K562 (cell line): Measurements from ENCODE around the gene ANO3. TPM values are rescaled to one million over a fixed set of nuclear protein-coding genes. Genes with fewer than 3 reads are reported as not detected.
A peak's percentile ranks its signal among the peaks of the same experiment; 100 is the strongest.

Source experiments
- ATAC-seq: fragments of 200-7000 bp; cut with Tn5 transposase; 3 replicates; pipeline ENCODE4 v1.9.1; 2020; ENCODE audit warnings: moderate library complexity
- BruUV-seq: library from RNA; stranded (reverse); fragments of 400-500 nt; replicated peaks from 2 replicates; lab custom pipeline; 2021; lab: Mats Ljungman, UMichigan
- CTCF ChIA-PET: fragments of 300-600 bp; formaldehyde crosslinking; extraction: SDS; loops from one replicate; lab custom pipeline; 2021; ENCODE audit warnings: low intra/inter-chr PET ratio; lab: Yijun Ruan, JAX
- POLR2A ChIA-PET: fragments of 300-600, 350-650 bp; sonication (Branson Sonifier 250); formaldehyde crosslinking; extraction: SDS; loops from one replicate; lab custom pipeline; 2021; ENCODE audit warnings: antibody characterized with exemption, inconsistent platforms; lab: Yijun Ruan, JAX
- DNase-seq, 4 experiments: peaks; one replicate each; pipeline versions ENCODE4 v3.0.0 to v3.0.0-alpha.2; 2011 to 2018; ENCODE audit warnings: low spot score in 3 of 4, mixed read lengths in 3 of 4; ENCODE audit errors: extremely low read depth in 1 of 4
- FAIRE-seq: peaks from 2 replicates; lab custom pipeline; 2011; peaks lifted over from hg19 to GRCh38; lab: Jason Lieb, UNC
- H2AFZ ChIP-seq: 2 replicates; pipeline ENCODE4 v1.6.0; 2011; ENCODE audit warnings: low read depth, low read length, control low read depth, inconsistent platforms
- H3K27ac ChIP-seq: fragments of 200-600 bp; 3 replicates; pipeline ENCODE4 v1.8.0; 2011; ENCODE audit warnings: low read depth, mild to moderate bottlenecking, control low read depth, inconsistent platforms, low read length, moderate library complexity, mixed read lengths; ENCODE audit errors: extremely low read depth
- H3K27me3 ChIP-seq, 2 experiments: fragments of 300-600 bp in 1 of 2; 2 replicates in 1 of 2; 3 replicates in 1 of 2; pipeline versions ENCODE4 v1.6.0 to v1.8.0; 2011; ENCODE audit warnings: inconsistent platforms in 2 of 2, low read length in 2 of 2, mild to moderate bottlenecking in 1 of 2, mixed read lengths in 1 of 2, moderate library complexity in 1 of 2; ENCODE audit not compliant: control insufficient read depth in 2 of 2, insufficient read depth in 2 of 2
- H3K36me3 ChIP-seq: fragments of 300-600 bp; 3 replicates; pipeline ENCODE4 v1.8.0; 2011; ENCODE audit warnings: mild to moderate bottlenecking, low read length, inconsistent platforms; ENCODE audit not compliant: control insufficient read depth, insufficient read depth
- H3K4me1 ChIP-seq, 2 experiments: fragments of 200-600 bp in 1 of 2; replicated peaks in 1 of 2; 2 replicates in 1 of 2; 3 replicates in 1 of 2; pipeline versions ENCODE4 v1.5.1 to v1.8.0; 2011; ENCODE audit warnings: inconsistent platforms in 2 of 2, low read length in 2 of 2, mild to moderate bottlenecking in 1 of 2, mixed read lengths in 1 of 2, moderate library complexity in 1 of 2; ENCODE audit not compliant: control insufficient read depth in 2 of 2, insufficient read depth in 2 of 2
- H3K4me2 ChIP-seq: 2 replicates; pipeline ENCODE4 v1.6.1; 2011; ENCODE audit warnings: low read length, control low read depth, inconsistent platforms, mixed read lengths; ENCODE audit not compliant: insufficient read depth
- H3K4me3 ChIP-seq: fragments of 200-600 bp; sonication (generic), shearing (Covaris generic); 2 replicates; pipeline ENCODE4 v1.5.1; 2016; ENCODE audit warnings: control low read depth, inconsistent platforms
- H3K79me2 ChIP-seq: fragments of 200-600 bp; 3 replicates; pipeline ENCODE4 v1.8.0; 2011; ENCODE audit warnings: low read length, inconsistent platforms; ENCODE audit not compliant: control insufficient read depth, insufficient read depth
- H3K9ac ChIP-seq, 2 experiments: 2 replicates each; pipeline versions ENCODE4 v1.6.0 to v1.6.1; 2011; ENCODE audit warnings: low read depth in 2 of 2, low read length in 2 of 2, control low read depth in 1 of 2, inconsistent platforms in 1 of 2, mild to moderate bottlenecking in 1 of 2, mixed read lengths in 1 of 2; ENCODE audit not compliant: insufficient read depth in 1 of 2
- H3K9me1 ChIP-seq: one replicate; pipeline ENCODE4 v1.6.0; 2011; ENCODE audit warnings: inconsistent platforms, mild to moderate bottlenecking, low read length, moderate library complexity; ENCODE audit not compliant: control insufficient read depth, insufficient read depth
- H3K9me3 ChIP-seq: replicated peaks from 2 replicates; pipeline ENCODE4 v1.5.1; 2011; ENCODE audit warnings: low read depth, low read length, inconsistent platforms; ENCODE audit not compliant: control insufficient read depth, insufficient read depth
- H4K20me1 ChIP-seq: replicated peaks from 2 replicates; pipeline ENCODE4 v1.6.1; 2011; ENCODE audit warnings: low read length, inconsistent platforms, mixed read lengths; ENCODE audit not compliant: control insufficient read depth, insufficient read depth
- C11orf30 ChIP-seq: fragments of 450-650 bp; IDR thresholded peaks from 2 replicates; pipeline ENCODE4 v1.6.1; 2016; ENCODE audit warnings: low read depth, mild to moderate bottlenecking
- CC2D1A ChIP-seq: fragments of 450-650 bp; IDR thresholded peaks from 2 replicates; pipeline ENCODE4 v1.6.1; 2017; ENCODE audit warnings: mild to moderate bottlenecking
- ETS2 ChIP-seq: IDR thresholded peaks from 2 replicates; pipeline ENCODE4 v1.6.1; 2016; ENCODE audit warnings: borderline replicate concordance, missing genetic modification characterization, mild to moderate bottlenecking, moderate library complexity, missing compliant biosample characterization; ENCODE audit not compliant: poor library complexity, severe bottlenecking
- MAFF ChIP-seq: IDR thresholded peaks from 2 replicates; pipeline ENCODE4 v1.6.1; 2012; ENCODE audit warnings: low read length, improper control_type of control experiment
- MAFG ChIP-seq: fragments of 450-650 bp; conservative IDR thresholded peaks from 2 replicates; pipeline ENCODE4 v1.6.1; 2016; ENCODE audit warnings: missing genetic modification characterization, missing compliant biosample characterization
- MAFK ChIP-seq: IDR thresholded peaks from 2 replicates; pipeline ENCODE4 v1.6.1; 2011; ENCODE audit warnings: low read length, improper control_type of control experiment
- POU5F1 ChIP-seq: fragments of 150-350 bp; IDR thresholded peaks from 2 replicates; pipeline ENCODE4 v1.6.1; 2014; ENCODE audit warnings: borderline replicate concordance, low read length, low read depth, mild to moderate bottlenecking; ENCODE audit not compliant: partially characterized antibody
- SIRT6 ChIP-seq: IDR thresholded peaks from one replicate; pipeline ENCODE4 v1.6.1; 2012; ENCODE audit warnings: low read depth, mild to moderate bottlenecking, control low read depth, inconsistent platforms, low read length, moderate library complexity
- SMARCA5 ChIP-seq: fragments of 450-650 bp; IDR thresholded peaks from 2 replicates; pipeline ENCODE4 v1.6.1; 2016
- TBP ChIP-seq: optimal IDR thresholded peaks from 2 replicates; pipeline ENCODE3; 2011; ENCODE audit warnings: low read depth, low read length, improper control_type of control experiment
- VEZF1 ChIP-seq: fragments of 200-800 bp; sonication (Bioruptor generic); IDR thresholded peaks from 2 replicates; pipeline ENCODE4 v1.6.1; 2017; ENCODE audit warnings: missing genetic modification characterization, missing compliant biosample characterization
- ZNF316 ChIP-seq: fragments of 450-650 bp; IDR thresholded peaks from 2 replicates; pipeline ENCODE4 v1.6.1; 2016
- WGBS: fragments of 100-300 bp; shearing (Covaris generic); methylation state at CpG from one replicate; pipeline ENCODE4 v1.1.6; 2016; ENCODE audit warnings: low coverage, mixed read lengths; ENCODE audit not compliant: insufficient coverage; ENCODE audit errors: missing lambda C conversion rate; 5-methylcytosine and 5-hydroxymethylcytosine counted together
- in situ Hi-C: fragments of 300-500 bp; cut with MboI; formaldehyde crosslinking; loops from 4 replicates; pipeline ENCODE4 v1.15.0; 2018; ENCODE audit warnings: inconsistent platforms, mixed read lengths
- intact Hi-C: fragments of 100-400 bp; cut with micrococcal nuclease; formaldehyde crosslinking; loops from 2 replicates; pipeline ENCODE4 v1.14.2; 2022
- polyA plus RNA-seq, 8 experiments: library from polyadenylated mRNA; depleted of rRNA in 4 of 8; stranded (reverse) in 5 of 8; unstranded in 3 of 8; fragments of >200 nt; fragmentation: Nextera tagmentation in 2 of 8; fragmentation: Illumina TruSeq in 1 of 8; extraction: Ambion mirVana in 2 of 8; extraction: Trizol in 1 of 8; gene quantifications; 2 replicates each; pipeline versions ENCODE4 v1.2.1 to v1.2.3, GENCODE V29; 2011 to 2014; ENCODE audit warnings: inconsistent platforms in 1 of 8, missing spikeins in 1 of 8
- total RNA-seq, 7 experiments: library from RNA; depleted of rRNA in 6 of 7; stranded (reverse); fragments of >200 nt in 6 of 7; fragmentation: Illumina TruSeq in 2 of 7; extraction: Trizol in 2 of 7; gene quantifications; 2 replicates each; pipeline versions ENCODE4 v1.2.1 to v1.2.3, GENCODE V29; 2011 to 2021; ENCODE audit warnings: low replicate concordance in 1 of 7

ANO3 gene
- total and polyA plus RNA-seq, 9 of the 15 experiments (the other 6 are each of a cell fraction or from before 2014, with no cell fraction given): 0.01 to 0.13 (median 0.04) TPM; not detected in 1

GRCh38 chr11:26442131-26442530 lies 110.2 kb downstream of the ANO3 start:
- no peak for DNase-seq
- no peak overlapping the region for H2AFZ ChIP-seq
- POLR2A ChIA-PET: no interaction called here
- H3K27me3 ChIP-seq: no peaks in the 10 kb centered on the region
- no TSS peak for BruUV-seq
- no peaks in the 10 kb centered on the region for H3K9me1 ChIP-seq
- no peaks in the 10 kb centered on the region for H3K36me3 ChIP-seq
- WGBS: 0% methylated on average over 2 of the region's 2 CpGs
- H3K9me3 ChIP-seq: no peaks in the 10 kb centered on the region
- CTCF ChIA-PET: no interaction called here
- in situ Hi-C loops: no loop called here
- no peak overlapping the region for H3K4me3 ChIP-seq
- H3K4me2 ChIP-seq: no peak overlapping the region
- H3K4me1 ChIP-seq: no peaks in the 10 kb centered on the region
- H3K27ac ChIP-seq: no peak overlapping the region
- H3K79me2 ChIP-seq: no peaks in the 10 kb centered on the region
- ATAC-seq: no peak
- no peak for TF ChIP-seq POU5F1
- TF ChIP-seq TBP: no peak
- TF ChIP-seq, all 486 proteins: peak for 0
- FAIRE-seq: no peak
- Histone ChIP-seq H4K20me1 (no peaks in the 10 kb centered on the region), H3K9ac (no peak overlapping the region)
- intact Hi-C loops: no loop called here

GRCh38 chr11:26443617-26444016 lies 111.7 kb downstream of the ANO3 start:
- no peak for FAIRE-seq

More at GRCh38 chr11:26443617-26444016, 111.7 kb downstream of the ANO3 start:
- Histone ChIP-seq H3K4me2 (no peak overlapping the region), H3K9me1 (no peaks in the 10 kb centered on the region), H3K36me3 (no peaks in the 10 kb centered on the region), H4K20me1 (no peaks in the 10 kb centered on the region), H3K27me3 (no peaks in the 10 kb centered on the region), H3K27ac (no peak overlapping the region), H3K4me1 (no peaks in the 10 kb centered on the region), H3K9me3 (no peaks in the 10 kb centered on the region), H3K9ac (no peak overlapping the region), H3K4me3 (no peak overlapping the region), H2AFZ (no peak overlapping the region), H3K79me2 (no peaks in the 10 kb centered on the region)
- no peak for ATAC-seq
- intact Hi-C loops (no loop called here), in situ Hi-C loops (no loop called here)
- ChIA-PET CTCF (no interaction called here), POLR2A (no interaction called here)
- BruUV-seq: no TSS peak
- no peak for DNase-seq
- TF ChIP-seq SIRT6: no peak
- peak; percentile 36; the same call in 1 of the 2 replicates for TF ChIP-seq C11orf30
- peak; percentile 67; the same call in 1 of the 2 replicates for TF ChIP-seq ZNF316
- no peak for TF ChIP-seq VEZF1 (CRISPR knock-in tag)
- peak; percentile 50 for TF ChIP-seq MAFG (tag)
- TF ChIP-seq CC2D1A: no peak
- TF ChIP-seq MAFK: peak; percentile 93
- TF ChIP-seq ETS2 (tag): no peak
- TF ChIP-seq MAFF: peak; percentile 91
- TF ChIP-seq SMARCA5: no peak
- WGBS: 2% methylated on average over 3 of the region's 3 CpGs
